ENCODE measurements around the gene ZNF564.
"Not testable (repeated sequence)": the region's sequence is repeated elsewhere in the genome, so short reads cannot be mapped to it uniquely, and the experiment has no call there.

GRCh38 chr19:12486265-12486783 lies 65.0 kb downstream of the ZNF564 start:
- TF ChIP-seq CTCF (IDR thresholded peaks at IDR 0.05 in 4 of 5, conservative IDR thresholded peaks at IDR 0.05 in 1 of 5); POLR2A (IDR thresholded peaks at IDR 0.05): not testable (repeated sequence)

Measured in gastrocnemius medialis (tissue), 4 donors.